ENCODE measurements around the gene ZNF705A.
"Not testable (repeated sequence)": the region's sequence is repeated elsewhere in the genome, so short reads cannot be mapped to it uniquely, and the experiment has no call there.

ZNF705A gene

GRCh38 chr12:8156845-8157244 is at the start of gene ZNF705A:
Gene ZNF705A, plus strand, starts transcription at chr12:8157015. Its CDS starts 15,611 bp downstream, at chr12:8172626.
- no peak for DNase-seq (ENCODE audit: low read depth, low spot score)

DNA sequence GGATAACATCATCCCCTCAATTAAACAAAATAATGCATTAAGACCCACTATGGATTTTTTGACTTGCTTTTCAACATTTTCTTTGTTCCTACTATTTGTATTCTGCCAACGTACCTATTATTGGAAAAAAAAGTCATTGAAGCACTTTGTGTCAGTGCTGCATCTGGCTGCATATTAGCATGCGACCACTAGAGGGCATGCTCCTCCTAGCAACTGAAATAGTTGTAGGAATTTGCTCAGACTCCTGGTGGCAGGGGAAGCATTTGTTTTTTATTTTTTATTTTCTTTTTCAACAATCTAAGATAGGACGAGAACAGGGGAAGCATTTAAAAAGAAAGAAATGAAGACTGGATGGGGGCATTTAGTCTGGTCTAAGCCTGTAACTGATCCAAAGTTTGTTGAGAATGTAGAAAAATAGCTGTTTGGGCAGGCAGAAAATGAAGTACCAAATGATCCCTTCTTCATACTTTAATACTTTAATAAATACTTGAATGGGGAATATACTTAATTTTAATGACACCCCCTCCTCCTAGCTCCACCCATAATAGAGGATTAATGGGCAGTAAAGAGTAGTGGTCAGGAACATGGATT is 47.9 kb upstream of the ZNF705A start:
- peak; percentile 50 for DNase-seq (ENCODE audit: low read depth, low spot score)

DNA sequence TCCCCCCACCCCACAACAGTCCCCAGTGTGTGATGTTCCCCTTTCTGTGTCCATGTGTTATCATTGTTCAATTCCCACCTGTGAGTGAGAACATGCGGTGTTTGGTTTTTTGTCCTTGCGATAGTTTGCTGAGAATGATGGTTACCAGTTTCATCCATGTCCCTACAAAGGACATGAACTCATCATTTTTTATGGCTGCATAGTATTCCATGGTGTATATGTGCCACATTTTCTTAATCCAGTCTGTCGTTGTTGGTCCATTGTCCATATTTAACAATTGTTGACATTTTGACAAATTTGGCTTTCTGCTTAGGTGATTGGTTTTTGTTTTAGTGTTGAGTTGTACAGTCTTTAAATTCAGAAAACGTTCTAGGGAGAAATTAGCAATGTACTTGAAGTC is 43.7 kb upstream of the ZNF705A start:
- not testable (repeated sequence) for DNase-seq (ENCODE audit: low read depth, low spot score)

- peak; percentile 9 for DNase-seq (ENCODE audit: low read depth, low spot score)
These were observed 36.6 kb upstream of the ZNF705A start for GRCh38 chr12:8120072-8120713.

DNA sequence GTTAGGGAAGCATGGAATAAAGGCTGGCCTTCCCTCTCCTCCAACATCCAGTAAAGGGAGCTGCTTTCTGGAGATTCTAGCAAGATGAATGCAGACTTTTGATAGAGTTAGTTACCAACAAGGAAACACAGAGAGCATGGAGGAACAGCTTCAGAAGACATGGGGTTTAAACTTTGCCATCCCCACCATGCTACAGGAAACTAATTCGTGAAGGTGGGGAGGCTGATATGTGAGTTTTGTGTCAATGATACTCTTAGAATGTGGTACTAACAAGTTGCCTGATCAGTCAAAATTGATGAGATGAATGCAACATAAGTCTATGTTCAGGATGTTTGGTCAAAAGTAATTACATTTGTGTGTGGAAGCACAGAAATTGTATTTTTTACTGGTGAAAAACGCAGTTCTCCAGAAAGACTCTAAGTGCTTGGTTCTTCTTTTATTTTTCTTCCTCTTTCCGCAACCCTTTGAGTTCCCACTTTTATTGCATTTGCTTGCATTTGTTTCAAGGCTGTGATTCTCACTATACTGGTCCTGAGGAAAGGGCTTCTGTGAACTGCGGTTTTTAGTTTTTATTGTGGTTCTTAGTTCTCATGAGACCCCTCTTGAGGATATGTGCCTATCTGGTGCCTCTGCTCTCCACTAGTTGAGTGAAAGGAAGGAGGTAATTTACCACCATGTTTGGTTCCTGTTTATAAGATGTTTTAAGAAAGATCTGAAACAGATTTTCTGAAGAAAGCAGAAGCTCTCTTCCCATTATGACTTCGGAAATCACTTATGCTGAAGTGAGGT is 33.5 kb upstream of the ZNF705A start, which contains the start of gene CLEC4A:
Gene CLEC4A (plus strand): TSS at position 494 of the 789 bp plus-strand sequence. CDS start 262 bp downstream, at position 756.
- no peak for DNase-seq (ENCODE audit: low read depth, low spot score)

DNA sequence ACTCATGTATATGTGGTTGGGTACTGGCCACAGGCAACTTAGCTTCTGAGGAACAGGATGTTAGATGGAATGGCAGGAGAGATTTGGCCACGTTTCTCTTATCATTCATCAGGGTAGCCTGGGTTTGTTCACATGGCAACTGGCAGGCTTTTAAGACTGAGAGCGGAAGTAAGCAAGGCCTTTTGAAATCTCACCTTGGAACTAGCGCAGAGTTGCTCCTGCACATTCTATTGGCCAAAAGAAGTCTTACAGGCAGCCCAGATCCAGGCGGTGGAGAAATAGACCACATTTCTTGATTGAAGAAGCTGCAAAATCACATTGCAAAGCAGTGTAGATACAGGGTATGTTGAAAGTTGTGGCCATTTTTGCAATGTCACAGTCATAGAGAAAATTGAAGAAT is 29.7 kb upstream of the ZNF705A start:
- DNase-seq (ENCODE audit: low read depth, low spot score): peak; percentile 18

GRCh38 chr12:8133636-8134397 is 23.0 kb upstream of the ZNF705A start:
- DNase-seq (ENCODE audit: low read depth, low spot score): not testable (repeated sequence)

DNA sequence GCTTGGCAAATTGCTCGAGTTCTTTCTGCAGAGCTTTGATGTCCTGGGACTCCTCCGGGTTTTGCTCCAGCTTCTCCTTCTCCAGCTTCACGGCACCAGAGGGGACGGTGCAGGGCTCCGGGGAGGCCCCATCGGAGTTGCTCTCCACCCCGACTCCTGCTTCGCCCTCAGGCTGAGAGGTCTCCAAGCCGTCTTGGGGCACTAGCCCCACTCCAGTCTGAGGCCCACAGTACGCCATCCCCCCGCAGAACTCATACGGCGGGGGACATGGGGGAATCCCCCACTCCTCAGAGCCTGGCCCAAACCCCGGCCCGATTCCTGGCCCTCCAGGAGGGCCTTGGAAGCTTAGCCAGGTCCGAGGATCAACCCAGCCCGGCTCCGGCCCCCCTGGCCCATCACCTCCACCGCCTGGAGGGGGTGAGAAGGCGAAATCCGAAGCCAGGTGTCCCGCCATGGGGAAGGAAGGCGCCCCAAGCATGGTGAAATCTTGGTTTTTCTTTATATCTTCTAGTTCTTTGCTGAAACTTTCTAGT is 22.4 kb upstream of the ZNF705A start:
- DNase-seq (ENCODE audit: low read depth, low spot score): not testable (repeated sequence)

DNA sequence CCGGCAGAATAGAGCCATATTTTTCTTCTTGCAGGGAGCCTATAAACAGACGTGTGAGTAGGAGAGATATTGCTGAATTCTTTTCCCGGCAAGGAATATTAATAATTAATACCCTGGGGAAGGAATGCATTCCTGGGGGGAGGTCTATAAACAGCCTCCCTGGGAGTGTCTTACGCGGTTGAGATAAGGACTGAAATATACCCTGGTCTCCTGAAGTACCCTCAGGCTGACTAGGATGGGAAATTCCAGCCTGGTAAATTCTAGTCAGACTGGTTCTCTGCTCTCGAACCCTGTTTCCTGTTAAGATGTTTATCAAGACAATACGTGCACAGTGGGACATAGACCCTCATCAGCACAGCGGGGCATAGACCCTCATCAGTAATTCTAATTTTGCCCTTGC is 15.2 kb upstream of the ZNF705A start:
- DNase-seq (ENCODE audit: low read depth, low spot score): peak; percentile 11

DNA sequence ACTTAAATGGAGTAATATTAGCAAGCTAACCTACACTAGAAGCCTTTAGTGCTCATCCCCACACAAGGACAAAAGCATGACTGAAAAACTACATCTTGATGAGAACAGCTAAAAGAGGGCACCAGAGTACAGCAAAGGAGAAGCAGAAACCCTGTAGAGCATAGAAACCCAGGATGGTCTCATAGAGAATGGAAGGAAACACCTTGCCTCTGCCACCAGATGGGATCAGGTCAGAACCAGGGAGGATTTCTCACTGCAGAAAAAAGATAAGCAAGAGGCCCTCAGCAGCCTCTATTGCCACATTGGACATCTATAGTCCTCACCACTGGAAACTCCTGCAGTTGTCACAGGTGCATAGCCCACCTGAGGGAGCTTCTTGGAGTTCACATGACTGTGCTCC is 13.6 kb upstream of the ZNF705A start:
- no peak for DNase-seq (ENCODE audit: low read depth, low spot score)

DNA sequence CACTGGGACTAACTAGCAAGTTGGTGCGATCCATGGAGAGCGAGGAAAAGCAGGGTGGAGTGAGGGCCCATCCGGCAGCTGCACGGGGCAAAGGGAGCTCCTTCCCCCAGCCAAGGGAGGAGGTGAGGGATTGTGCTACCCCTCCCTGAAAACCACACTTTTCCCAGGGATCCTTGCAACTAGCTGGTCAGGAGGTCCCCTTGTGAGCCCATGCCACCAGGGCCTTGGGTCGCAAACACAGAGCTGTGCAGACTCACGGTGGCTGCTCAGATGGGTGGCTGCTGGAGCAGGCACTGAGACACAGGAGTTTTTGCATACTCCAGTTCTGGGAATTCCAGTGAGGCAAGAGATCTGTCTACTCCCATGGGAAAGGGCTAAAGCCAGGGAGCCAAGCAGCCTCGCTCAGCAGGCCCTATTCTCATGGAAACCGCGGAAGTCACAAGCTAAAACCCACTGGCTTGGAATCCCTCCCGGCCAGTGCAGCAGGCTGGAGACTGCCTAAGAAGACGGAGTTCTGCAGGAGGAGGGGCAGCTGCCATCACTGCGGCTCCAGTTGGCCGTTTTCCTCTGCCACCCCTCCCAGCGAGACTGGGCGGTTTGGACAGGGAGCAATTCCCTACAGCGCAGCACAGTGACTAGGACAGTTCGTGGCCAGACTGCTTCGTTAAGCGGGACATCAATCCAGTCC is 10.9 kb upstream of the ZNF705A start:
- DNase-seq (ENCODE audit: low read depth, low spot score): peak; percentile 89

DNA sequence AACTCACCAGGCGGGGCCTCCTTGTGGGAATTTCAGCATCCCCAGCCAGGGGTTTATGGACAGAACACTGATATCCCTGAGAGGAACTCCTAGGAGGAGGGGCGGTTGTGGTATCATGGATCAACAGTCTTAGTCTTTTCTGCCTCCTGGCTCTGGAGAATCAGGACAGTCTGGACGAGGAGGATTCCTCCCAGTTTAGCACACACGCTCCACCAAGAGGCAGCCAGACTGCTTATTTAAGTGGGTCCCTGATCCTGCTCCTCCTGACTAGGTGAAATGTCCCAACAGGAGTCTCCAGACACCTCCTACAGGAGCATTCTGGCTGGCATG is 10.4 kb upstream of the ZNF705A start:
- DNase-seq (ENCODE audit: low read depth, low spot score): no peak

DNA sequence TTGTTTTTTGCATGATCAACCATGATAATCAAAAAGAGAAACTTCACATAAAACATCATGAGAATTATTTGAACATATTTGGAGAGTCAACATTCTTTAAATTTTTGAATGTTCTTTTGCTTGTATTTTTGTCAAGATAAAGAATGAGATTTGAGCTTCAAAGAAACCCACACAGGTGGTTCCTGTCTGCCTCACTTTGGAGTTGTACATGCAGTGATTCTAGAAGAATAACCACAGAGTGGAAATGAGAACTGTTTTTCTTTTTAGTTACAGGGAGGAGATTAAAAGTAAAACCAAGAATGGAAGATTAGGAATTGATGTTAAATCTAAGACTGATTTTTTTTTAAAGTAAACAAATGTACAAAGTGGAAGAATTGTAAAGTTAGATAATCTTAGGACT is 2.3 kb upstream of the ZNF705A start:
- no peak for DNase-seq (ENCODE audit: low read depth, low spot score)

DNA sequence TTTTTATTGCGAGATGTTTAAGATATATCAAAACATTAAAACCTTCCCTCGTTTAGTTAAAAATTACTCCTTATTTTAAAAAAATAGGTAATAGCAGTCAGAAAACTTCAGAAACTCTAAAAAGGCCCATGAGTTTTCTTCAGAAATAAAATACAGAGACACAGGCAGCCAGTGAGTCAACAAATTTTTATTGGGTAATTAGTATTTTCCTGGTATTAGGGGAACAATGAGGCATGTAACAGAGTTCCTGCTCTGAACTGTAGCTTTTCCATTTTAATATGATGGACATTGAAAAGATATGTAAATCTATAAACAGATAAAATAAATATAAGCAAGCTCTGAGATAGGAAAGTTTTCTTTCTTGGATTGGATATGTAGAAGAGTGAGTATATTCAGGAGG is 399 bp upstream of the ZNF705A start:
- DNase-seq (ENCODE audit: low read depth, low spot score): no peak

DNA sequence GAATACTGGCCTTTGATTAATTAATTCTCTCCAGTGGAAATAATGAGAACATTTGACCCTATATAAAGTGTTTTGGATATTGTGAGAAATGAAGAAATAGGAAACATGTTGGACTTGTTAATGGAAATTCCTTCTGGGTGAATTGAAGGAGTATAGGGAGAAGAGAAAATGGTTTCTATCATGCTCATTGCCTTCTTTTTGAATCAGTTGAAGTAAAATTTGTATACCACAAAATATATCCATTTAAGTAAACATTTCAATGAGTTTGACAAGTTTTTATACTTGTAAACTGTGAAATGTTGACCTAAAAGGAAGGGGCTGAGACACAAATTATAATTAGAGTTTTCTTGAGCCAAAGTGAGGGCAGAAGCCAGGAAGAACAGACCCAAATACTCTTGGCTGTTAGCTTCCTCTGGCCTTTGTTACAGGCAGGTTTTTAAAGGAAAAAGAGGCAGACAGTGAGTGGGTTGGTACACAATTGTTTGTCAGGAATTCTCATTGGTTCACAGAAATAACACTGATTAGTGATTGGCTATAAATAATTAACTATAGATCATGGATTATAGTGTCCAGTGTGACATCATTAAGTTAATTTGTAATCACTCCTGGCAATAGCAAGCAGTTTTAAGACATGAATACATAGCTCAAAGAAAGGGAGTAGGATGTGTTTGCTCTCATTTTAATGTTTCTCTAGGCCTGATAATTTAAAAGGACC is 826 bp downstream of the ZNF705A start:
- no peak for DNase-seq (ENCODE audit: low read depth, low spot score)

GRCh38 chr12:8172911-8173310 is 16.1 kb downstream of the ZNF705A start:
- DNase-seq (ENCODE audit: low read depth, low spot score): not testable (repeated sequence)

DNA sequence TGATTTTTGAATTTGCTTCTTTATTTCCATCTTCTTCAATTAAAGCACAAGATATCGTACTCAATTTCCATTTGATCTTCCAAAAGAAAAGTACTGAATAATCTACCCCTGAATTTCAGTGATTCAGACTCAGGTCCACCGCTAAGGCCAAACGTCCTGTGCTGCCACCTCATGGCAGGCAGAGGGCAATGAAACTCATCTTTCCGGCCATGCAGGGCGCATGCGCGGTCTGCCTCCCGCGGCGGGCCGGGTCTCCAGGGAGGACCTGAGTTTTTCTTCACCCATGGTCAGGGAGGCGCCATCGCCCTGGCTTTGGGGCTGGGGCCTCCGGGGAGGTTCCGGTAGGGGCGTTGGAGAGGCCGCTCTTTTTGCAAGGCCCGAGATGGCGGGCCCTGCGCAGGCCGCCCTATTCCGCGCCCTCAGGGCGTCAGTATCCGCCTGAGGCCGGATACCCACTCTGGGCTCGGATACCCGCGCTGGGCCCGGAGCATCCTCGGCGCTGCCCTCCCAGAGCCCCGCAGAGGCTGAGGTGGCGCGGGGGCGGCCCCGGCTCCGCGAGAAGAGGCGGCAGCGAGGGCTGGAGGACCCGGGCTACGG is 23.3 kb downstream of the ZNF705A start:
- peak; percentile 78 for DNase-seq (ENCODE audit: low read depth, low spot score)

DNA sequence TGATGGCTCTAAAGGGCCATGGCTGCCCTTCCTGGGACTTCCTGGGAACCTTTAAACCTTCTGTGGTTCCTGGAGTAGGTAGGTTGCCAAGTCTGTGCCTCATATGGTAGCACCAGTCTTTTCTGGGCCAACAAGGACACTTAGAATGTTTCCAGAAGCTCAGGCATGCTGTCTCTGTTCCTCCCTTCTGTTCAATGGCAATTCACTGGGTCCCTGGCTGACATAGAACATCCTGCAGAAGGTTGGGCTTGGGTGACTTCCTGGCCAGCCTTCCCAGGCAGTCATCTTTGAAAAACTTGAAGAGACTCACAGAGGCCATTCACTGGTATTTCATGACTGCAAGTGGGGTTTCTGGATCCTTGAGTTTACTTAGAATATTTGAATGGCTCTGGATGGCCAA is 24.5 kb downstream of the ZNF705A start:
- DNase-seq (ENCODE audit: low read depth, low spot score): not testable (repeated sequence)

GRCh38 chr12:8182923-8183322 is 26.1 kb downstream of the ZNF705A start:
- DNase-seq (ENCODE audit: low read depth, low spot score): not testable (repeated sequence)

DNA sequence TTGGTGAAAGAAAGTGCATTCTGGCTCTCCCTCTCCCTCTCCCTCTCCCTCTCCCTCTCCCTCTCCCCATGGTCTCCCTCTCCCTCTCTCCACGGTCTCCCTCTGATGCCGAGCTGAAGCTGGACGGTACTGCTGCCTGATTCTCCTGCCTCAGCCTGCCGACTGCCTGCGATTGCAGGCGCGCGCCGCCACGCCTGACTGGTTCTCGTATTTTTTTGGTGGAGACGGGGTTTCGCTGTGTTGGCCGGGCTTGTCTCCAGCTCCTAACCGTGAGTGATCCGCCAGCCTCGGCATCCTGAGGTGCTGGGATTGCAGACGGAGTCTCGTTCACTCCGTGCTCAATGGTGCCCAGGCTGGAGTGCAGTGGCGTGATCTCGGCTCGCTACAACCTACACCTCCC is 26.5 kb downstream of the ZNF705A start:
- DNase-seq (ENCODE audit: low read depth, low spot score): not testable (repeated sequence)

Data from ELF-1 (cell line).